SK-N-SH treated with all-trans-retinoic acid at 6 μM for 48 hours (cell line): Measurements from ENCODE around the gene APLN.

Source experiments
- ARNTL ChIP-seq: fragments of 450-650 bp; formaldehyde crosslinking; IDR thresholded peaks from 2 replicates; pipeline ENCODE4 v1.5.0; 2020; ENCODE audit warnings: low read depth, mild to moderate bottlenecking, moderate library complexity, borderline replicate concordance
- CSDC2 ChIP-seq: fragments of 250-450 bp; sonication (Bioruptor Pico); IDR thresholded peaks from 2 replicates; pipeline ENCODE4 v1.5.0; 2020; ENCODE audit warnings: mild to moderate bottlenecking, moderate library complexity
- ESRRG ChIP-seq: fragments of 250-450 bp; sonication (Bioruptor Pico); IDR thresholded peaks from 2 replicates; pipeline ENCODE4 v1.6.1; 2021; ENCODE audit warnings: mild to moderate bottlenecking
- GLIS3 ChIP-seq: fragments of 250-450 bp; sonication (Bioruptor Pico); IDR thresholded peaks from 2 replicates; pipeline ENCODE4 v1.5.0; 2020; ENCODE audit warnings: mild to moderate bottlenecking, moderate library complexity
- TCF4 ChIP-seq: fragments of 250-450 bp; sonication (Bioruptor Pico); IDR thresholded peaks from 2 replicates; pipeline ENCODE4 v1.8.0; 2021; ENCODE audit warnings: mild to moderate bottlenecking, moderate library complexity, borderline replicate concordance
- TF ChIP-seq, protein P1 (sequence below): fragments of 250-450 bp; sonication (Bioruptor Pico); IDR thresholded peaks from 2 replicates; pipeline ENCODE4 v1.8.0; 2020; ENCODE audit warnings: mild to moderate bottlenecking, moderate library complexity, borderline replicate concordance

DNA sequence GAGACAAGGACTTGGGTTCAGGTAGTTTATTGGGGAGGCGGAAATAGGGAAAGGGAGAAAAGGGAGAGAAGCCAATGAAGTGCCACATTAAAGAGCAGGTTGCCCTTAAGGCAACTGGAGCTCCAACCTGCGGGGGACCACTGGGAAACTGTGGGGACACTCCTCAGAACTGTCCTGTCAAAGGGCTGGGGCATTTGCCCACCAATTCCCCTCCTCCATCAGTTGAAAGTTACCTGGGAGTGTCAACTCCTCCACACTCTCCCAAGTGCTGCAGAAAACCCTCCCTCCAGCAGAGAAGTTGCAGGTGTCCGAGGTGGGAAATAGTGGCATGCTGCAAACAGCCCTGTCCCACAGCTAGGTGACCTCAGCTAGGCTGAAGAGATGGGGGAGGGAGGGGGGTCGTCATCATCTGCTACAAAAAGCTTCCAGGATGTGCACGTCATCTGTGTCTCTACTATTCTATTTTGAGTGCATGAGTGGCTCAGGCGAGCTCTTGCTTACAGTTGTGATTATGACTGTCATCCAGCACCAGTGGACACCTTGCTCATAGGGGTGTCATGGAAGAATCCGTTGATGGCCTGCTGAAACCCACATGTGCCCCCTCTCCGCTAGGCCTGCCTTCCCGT is 42.6 kb upstream of the APLN start:
- no peak for TF ChIP-seq CSDC2 (CRISPR knock-in tag)
- TF ChIP-seq TCF4 (CRISPR knock-in tag) = no peak
- TF ChIP-seq ARNTL (CRISPR knock-in tag) = no peak
- TF ChIP-seq, protein P1, sequence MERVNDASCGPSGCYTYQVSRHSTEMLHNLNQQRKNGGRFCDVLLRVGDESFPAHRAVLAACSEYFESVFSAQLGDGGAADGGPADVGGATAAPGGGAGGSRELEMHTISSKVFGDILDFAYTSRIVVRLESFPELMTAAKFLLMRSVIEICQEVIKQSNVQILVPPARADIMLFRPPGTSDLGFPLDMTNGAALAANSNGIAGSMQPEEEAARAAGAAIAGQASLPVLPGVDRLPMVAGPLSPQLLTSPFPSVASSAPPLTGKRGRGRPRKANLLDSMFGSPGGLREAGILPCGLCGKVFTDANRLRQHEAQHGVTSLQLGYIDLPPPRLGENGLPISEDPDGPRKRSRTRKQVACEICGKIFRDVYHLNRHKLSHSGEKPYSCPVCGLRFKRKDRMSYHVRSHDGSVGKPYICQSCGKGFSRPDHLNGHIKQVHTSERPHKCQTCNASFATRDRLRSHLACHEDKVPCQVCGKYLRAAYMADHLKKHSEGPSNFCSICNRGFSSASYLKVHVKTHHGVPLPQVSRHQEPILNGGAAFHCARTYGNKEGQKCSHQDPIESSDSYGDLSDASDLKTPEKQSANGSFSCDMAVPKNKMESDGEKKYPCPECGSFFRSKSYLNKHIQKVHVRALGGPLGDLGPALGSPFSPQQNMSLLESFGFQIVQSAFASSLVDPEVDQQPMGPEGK (CRISPR knock-in tag) = no peak
- TF ChIP-seq GLIS3 = no peak
- TF ChIP-seq ESRRG (CRISPR knock-in tag) = no peak
